BJ (cell line): ENCODE data around the gene NUCB2. TPM values are rescaled to one million over a fixed set of nuclear protein-coding genes. Genes with fewer than 3 reads are reported as not detected.
"Not testable (repeated sequence)": the region's sequence is repeated elsewhere in the genome, so short reads cannot be mapped to it uniquely, and the experiment has no call there.

Source experiments
- CTCF ChIA-PET: fragments of 350-600 bp; formaldehyde crosslinking; extraction: SDS; loops from one replicate; lab custom pipeline; 2021; ENCODE audit warnings: antibody characterized with exemption, inconsistent platforms; lab: Yijun Ruan, JAX
- POLR2A ChIA-PET: fragments of 300-600 bp; sonication (Branson Sonifier 250); formaldehyde crosslinking; extraction: SDS; loops from one replicate; lab custom pipeline; 2021; ENCODE audit warnings: antibody characterized with exemption; lab: Charles Lee
- DNase-seq: peaks from one replicate; pipeline ENCODE4 v3.0.0-alpha.2; 2011; ENCODE audit warnings: low read depth
- H3K27me3 ChIP-seq: 2 replicates; pipeline ENCODE4 v1.6.0; 2011; ENCODE audit warnings: low read length; ENCODE audit not compliant: control insufficient read depth, insufficient read depth
- H3K36me3 ChIP-seq: 2 replicates; pipeline ENCODE4 v1.5.1; 2011; ENCODE audit warnings: low read length; ENCODE audit not compliant: control insufficient read depth, insufficient read depth
- H3K4me3 ChIP-seq: 2 replicates; pipeline ENCODE4 v1.5.1; 2011; ENCODE audit warnings: low read depth, mild to moderate bottlenecking, control low read depth, low read length
- CTCF ChIP-seq: IDR thresholded peaks from 2 replicates; pipeline ENCODE4 v1.5.1; 2011; ENCODE audit warnings: low read depth, mild to moderate bottlenecking, control low read depth, inconsistent platforms, low read length, moderate library complexity; ENCODE audit not compliant: insufficient read depth
- polyA minus RNA-seq: library from RNA; depleted of rRNA, polyadenylated mRNA; stranded (reverse); fragments of >200 nt; gene quantifications from 2 replicates; pipeline ENCODE4 v1.2.3, GENCODE V29; 2011; rRNA and poly(A)+ RNA removed
- polyA plus RNA-seq: library from polyadenylated mRNA; depleted of rRNA; stranded (reverse); fragments of >200 nt; gene quantifications from 2 replicates; pipeline ENCODE4 v1.2.3, GENCODE V29; 2011; rRNA removed

Gene NUCB2
- polyA plus RNA-seq (119 and 196 TPM in 2 replicates), polyA minus RNA-seq (29.9 and 33.4 TPM in 2 replicates)

- ChIA-PET CTCF (interaction anchor here (0.6 to 2.7 kb wide), 5 partner anchors 9 to 91 kb away, joined by 3 to 10 read pairs (median 3); no protein-coding TSS in a partner anchor), POLR2A (no interaction called here)
- Histone ChIP-seq H3K27me3 (no peaks in the 10 kb centered on the region), H3K4me3 (peak within 1 kb of the TSS; percentile 70), H3K36me3 (no peaks in the 10 kb centered on the region)
- no peak for TF ChIP-seq CTCF
- DNase-seq = peak; percentile 69
These were observed at the start of gene NUCB2 for GRCh38 chr11:17276236-17277023. TSS of gene NUCB2 (plus strand) at chr11:17276739. CDS start at chr11:17295324, 18,585 bp downstream.

- CTCF ChIA-PET = interaction anchor here (0.6 to 2.7 kb wide), 5 partner anchors 13 to 277 kb away, joined by 4 to 20 read pairs (median 7); no protein-coding TSS in a partner anchor
- H3K27me3 ChIP-seq, H3K36me3 ChIP-seq, POLR2A ChIA-PET, DNase-seq, H3K4me3 ChIP-seq: not testable (repeated sequence)
These were observed 48.2 kb upstream of the NUCB2 start for GRCh38 chr11:17228186-17228925.

GRCh38 chr11:17229481-17230152 is 46.9 kb upstream of the NUCB2 start:
- TF ChIP-seq CTCF = no peak
- H3K4me3 ChIP-seq = no peak overlapping the region
- no peaks in the 10 kb centered on the region for H3K27me3 ChIP-seq
- ChIA-PET CTCF (interaction anchor here (0.5 to 2.7 kb wide), 34 partner anchors 8 to 456 kb away, joined by 3 to 26 read pairs (median 4); partner anchors contain the start of gene NUCB2), POLR2A (no interaction called here)
- no peak for DNase-seq
- H3K36me3 ChIP-seq = no peaks in the 10 kb centered on the region

GRCh38 chr11:17230867-17231851 is 45.4 kb upstream of the NUCB2 start:
- ChIA-PET CTCF (interaction anchor here (0.8 to 2.7 kb wide), 24 partner anchors 7 to 297 kb away, joined by 3 to 26 read pairs (median 5); partner anchors contain the start of gene NUCB2), POLR2A (no interaction called here)
- no peak for TF ChIP-seq CTCF
- H3K27me3 ChIP-seq = no peaks in the 10 kb centered on the region
- no peak for DNase-seq
- H3K4me3 ChIP-seq = no peak overlapping the region
- no peaks in the 10 kb centered on the region for H3K36me3 ChIP-seq
